HG02852 (cell line): Measurements from ENCODE around the gene FKBP1A.
A peak's percentile ranks its signal among the peaks of the same experiment; 100 is the strongest.

ENCODE experiments used
- ATAC-seq: cut with Tn5 transposase; IDR thresholded peaks from one replicate; pipeline ENCODE4 v1.9.1; 2021; ENCODE audit warnings: mild to moderate bottlenecking, moderate library complexity; ENCODE audit not compliant: unreplicated experiment

FKBP1A gene

DNA sequence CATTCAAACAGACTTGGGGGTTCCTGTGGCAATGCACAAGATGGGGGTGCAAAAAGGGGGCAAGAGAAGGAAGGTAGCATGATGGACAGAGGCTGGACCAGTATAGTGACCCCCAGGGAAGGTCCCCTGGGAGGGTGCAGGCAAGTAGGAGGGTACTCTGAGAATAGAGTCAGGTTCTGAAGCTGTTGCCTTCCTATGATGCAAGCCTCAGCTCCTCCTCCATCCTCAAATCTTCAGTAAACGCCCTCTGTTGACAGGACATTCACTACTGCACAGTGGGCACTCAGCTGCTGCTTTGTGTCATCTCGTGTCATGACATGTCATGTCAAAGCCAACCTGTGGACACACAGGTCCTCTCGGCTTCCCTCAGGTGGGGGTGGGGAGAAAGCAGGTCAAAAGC is 58.1 kb downstream of the FKBP1A start:
- no peak for ATAC-seq

- no peak for ATAC-seq
These were observed 58.5 kb downstream of the FKBP1A start for GRCh38 chr20:1334370-1334731.

- no peak for ATAC-seq
These were observed 59.1 kb downstream of the FKBP1A start for GRCh38 chr20:1333462-1334369.

DNA sequence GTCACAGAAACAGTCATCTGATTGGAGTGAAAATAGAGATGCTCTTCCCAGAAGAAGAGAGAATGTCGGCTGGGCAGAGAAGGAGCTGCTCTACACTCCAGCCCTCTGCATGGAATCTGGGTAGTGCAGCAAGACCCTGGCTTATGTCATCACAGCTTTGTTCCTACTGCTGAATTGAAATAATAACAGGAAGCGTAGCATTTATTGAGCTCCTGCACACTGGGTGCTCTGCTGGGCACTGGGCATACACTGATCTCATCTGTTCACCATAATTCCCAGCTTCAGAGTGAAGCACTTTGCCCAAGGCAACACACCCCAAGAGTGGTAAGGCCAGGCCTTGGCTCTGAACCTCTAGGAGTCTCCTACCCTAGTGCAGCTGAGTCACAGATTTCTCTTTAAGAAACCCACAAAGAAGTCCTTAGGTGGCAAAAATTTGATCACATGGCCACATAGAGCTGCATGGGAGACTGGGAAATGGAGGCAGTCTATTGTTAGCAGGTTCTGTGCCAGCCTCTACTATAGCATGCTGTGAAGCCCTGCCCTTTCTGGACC is 60.0 kb downstream of the FKBP1A start:
- ATAC-seq: no peak

DNA sequence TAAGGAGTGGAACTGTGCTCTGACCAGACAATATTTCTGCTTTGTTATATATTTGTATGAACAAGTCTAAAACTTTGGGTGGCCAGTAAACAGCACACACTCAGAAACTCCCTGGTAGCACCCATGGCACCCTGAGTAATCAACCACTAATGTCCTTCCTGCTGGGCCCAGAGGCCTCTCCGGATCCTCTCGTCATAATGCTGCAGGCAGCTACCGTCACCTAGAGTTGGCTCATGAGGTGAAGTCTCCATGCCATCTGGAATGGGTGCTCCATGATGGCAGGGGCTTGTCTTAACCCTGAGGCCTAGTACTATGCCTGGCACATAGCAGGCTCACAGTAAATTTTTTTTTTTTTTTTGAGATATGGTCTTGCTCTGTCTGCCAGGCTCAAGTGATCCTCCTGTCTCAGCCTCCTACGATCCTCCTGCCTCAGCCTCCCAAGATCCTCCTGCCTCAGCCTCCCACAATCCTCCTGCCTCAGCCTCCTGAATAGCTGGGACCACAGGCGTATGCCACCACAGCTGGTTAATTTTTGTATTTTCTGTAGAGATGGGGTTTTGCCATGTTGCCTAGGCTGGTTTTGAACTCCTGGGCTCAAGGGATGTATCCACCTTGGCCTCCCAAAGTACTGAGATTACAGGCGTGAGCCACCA is 60.9 kb downstream of the FKBP1A start:
- ATAC-seq: no peak

DNA sequence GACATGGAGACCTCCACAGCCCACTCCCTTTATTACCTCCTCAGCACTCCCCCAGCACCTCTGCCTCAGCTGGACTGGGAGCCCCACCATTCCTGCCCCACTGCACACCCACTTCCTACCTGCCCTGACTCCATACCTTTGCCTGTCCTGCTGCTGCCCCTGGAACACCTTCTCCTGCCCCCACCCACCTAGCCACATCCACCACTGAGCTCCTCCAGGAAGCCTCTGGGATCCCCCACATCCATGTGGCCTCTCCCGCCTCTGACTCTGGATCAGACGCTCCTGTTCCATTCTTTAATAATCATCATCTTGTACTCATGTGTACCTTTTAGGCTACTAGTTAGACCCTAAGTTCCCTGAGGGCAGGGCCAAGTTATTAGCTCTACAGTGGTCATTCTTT is 61.8 kb downstream of the FKBP1A start:
- ATAC-seq: no peak

DNA sequence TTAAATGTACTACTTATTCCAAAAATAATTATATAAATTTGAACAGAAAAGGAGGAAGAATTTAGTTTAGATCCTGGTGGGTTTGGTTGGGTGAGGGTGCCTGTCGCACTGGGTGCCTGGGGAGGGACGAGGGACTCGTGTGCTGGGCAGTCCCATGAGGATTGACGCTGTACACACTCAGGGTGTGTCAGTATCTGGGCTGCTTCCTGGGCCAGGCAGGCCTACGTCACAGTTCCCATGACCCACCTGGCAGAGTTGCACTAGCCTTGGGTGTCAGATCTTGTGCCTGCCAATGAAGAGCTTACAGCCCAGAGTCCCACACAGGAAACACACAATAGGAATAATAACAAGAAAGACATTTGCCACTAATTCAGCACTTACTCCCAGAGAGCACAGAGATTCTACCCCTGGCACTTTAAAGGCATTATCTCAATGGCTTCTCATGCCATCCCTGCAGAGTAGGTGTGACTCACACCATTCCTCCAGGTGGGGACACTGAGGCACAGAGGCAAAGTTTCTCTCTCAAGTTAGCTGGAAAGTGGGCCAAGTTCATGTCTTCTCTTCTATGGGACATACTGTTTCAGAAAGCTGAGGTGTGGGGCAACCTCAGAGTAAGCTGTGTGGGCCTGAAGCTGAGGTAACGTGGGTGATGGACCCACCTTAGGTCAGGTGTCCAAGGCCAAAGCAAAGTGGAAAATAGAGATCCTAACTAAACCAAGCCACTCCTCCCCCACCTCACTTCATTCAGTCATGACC is 62.6 kb downstream of the FKBP1A start:
- no peak for ATAC-seq

- ATAC-seq: no peak
These were observed 64.0 kb downstream of the FKBP1A start, which contains the start of gene SDCBP2 for GRCh38 chr20:1328680-1329330. TSS of gene SDCBP2 (minus strand) at chr20:1329139. CDS start at chr20:1320416, 8,723 bp downstream.

DNA sequence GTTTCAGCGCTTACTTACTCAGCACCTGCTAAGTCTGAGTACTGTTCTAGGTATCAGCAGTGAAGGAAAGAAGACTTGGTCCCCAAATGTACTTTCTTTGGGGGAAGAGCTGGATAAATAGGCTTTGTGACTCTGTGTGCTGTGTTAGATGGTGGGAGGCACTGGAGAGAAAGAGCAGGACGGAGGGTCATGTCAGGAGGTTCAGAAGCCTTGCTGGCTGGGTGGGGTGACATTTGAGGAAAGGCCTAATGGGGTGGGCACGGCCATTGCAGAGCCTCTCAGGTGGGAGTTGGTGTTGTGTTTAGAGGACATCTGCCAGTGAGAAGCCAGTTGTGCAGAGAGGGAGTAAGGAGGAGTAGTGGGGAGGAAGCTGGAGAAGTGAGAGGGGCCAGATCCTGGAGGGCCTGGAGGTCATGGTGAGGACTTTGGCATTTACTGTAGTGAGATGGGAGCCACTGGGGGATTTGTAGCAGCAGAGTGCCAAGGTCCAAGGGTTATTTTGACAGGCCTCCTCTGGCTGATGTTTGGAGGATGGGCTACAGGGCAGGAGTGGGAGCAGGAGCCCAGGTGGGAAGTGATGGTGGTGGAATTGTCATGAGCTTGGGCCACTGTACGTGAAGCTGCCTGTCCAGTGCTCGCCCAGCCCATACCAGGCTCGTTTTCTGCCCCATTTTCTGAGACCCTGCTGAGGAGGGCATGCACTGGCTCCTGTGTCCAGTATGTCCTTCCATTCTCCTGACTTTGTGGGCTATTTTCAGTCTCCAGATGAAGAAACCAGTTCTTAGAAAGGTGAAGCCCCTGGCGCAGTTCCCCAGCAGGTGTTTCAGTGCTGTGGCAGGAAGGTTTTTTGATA is 64.8 kb downstream of the FKBP1A start:
- ATAC-seq: no peak

DNA sequence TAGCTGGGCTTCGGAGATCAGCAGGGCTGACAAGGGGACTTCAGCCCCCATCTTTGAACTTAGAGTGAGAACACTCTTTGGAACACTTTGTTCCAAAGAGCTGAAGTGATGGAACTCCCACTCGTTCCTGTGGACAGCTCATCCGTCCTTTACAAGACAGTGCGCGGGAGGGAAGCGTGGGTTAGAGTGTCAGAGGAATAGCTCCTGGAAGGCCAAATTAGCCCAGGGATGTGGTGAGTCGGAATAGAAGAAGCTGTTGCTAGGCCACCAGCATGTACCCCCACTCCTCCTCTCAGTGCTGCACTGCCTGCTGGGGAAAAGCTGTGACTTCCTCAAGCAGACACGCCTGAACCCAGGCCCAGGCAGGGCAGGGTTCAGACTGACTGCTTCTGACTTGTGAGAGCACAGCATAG is 65.6 kb downstream of the FKBP1A start:
- no peak for ATAC-seq

DNA sequence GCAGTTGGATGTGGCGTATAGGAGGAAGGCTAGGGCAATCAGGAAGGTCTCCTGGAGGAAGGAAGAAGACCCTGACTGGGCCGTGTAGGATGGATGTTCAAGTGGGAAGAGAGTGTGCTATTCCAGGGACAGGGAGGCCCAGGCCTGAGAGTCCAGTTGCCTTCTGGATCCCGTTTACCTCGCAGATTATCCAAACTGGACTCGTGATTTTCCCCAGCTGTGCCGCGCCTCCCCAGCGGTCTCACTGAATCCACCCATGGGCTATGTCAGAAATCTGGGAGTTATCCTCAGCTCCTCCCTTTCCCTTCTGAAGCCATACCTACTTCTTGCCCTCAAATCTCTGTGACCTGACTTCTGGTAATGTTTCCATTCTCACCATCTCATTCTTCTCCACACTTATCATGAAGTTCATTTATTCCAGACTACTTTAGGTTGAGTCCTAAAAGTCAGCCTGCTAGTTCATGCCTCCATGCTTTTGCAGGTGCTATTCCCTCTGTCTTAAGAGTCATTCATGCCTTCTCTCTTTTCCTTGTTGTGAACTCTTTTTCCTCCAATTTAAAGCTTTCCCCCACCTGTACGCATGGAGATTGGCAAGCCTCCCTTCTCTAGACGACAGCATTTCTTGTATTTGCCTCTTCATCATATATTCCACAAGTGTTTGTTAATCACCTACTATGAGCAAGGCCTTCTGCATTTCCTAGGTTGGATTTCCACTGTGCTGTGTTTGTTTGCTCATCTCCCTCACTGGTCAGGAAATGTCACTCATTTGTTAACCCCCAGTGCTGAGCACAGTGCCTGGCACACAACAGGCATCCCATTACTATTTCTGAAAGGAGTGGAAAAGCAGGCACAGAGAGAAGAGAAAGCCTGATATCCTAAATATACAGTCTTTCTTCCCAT is 66.6 kb downstream of the FKBP1A start:
- no peak for ATAC-seq

GRCh38 chr20:1325173-1326030 is 67.5 kb downstream of the FKBP1A start:
- ATAC-seq: peak; percentile 89

- ATAC-seq: no peak
These were observed 68.2 kb downstream of the FKBP1A start for GRCh38 chr20:1324598-1325172.

DNA sequence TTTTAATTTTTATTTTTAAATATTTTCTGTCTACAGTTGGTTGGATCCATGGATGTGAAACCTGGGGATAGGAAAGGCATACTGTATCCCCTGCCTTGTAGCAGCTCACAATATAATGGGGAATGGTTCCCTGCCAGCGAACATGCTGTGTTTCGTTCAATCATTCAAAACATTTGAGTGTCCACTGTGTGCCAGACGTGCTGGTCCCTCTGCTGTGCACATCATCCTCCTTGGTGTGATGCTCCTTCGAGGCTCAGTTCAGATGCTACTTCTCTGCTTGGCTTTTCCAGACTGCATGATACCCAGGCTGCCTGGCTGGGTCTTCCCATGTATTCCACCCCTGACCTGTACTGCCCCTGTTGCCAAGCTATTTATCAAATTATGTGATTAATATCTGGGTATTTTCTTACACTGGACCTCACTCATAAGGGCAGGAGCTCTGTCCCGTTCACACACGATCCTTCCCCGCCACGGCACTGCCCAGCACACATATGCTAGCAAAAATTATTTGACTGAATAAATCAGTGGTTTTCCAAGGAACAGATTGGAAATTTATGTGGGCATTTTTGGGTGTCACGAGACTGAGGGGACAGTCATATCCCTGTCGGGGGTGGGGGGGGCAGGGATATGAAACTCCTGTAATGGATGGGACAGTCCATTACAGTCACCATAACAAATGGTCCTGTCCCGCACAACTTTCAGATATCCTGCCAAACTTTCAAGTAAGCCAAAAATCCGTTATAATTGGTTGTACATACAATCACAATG is 68.8 kb downstream of the FKBP1A start:
- no peak for ATAC-seq

DNA sequence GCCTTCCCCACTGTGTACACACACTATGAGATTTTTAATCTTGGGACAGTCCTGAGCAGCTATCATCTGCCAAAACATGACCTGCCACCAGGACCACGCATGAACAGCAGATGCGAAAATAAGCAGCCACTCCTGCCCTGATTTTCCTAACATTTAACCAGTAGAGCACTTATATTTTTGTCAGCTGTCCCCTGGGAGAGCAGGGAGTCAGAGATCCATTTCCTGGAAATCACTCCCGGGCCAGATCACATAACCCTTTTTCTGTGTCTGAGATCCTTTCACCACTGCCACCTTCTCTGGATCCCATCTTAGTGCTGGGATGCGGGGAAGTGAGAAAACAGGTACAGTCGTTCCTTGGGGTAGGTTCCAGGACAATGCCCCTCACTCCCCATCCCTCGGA is 69.6 kb downstream of the FKBP1A start:
- no peak for ATAC-seq

- ATAC-seq: no peak
These were observed 70.2 kb downstream of the FKBP1A start for GRCh38 chr20:1322511-1323245.
